HepG2 (cell line): ENCODE measurements around the gene TAPBP. TPM values are rescaled to one million over a fixed set of nuclear protein-coding genes. Genes with fewer than 3 reads are reported as not detected.

Experiments used
- ARNT ChIP-seq: fragments of 450-650 bp; IDR thresholded peaks from 2 replicates; pipeline ENCODE4 v1.6.1; 2017
- ATF2 ChIP-seq: sonication (generic); formaldehyde crosslinking; IDR thresholded peaks from 2 replicates; pipeline ENCODE4 v1.4.0; 2020; ENCODE audit warnings: missing genetic modification reagents
- CHD4 ChIP-seq: fragments of 200-600 bp; sonication (generic); IDR thresholded peaks from 2 replicates; pipeline ENCODE4 v1.7.0; 2017; ENCODE audit warnings: mild to moderate bottlenecking, low read length, borderline replicate concordance
- CREB1 ChIP-seq, 2 experiments: fragments of 450-650 bp in 1 of 2; IDR thresholded peaks; 2 replicates each; pipeline ENCODE4 v1.6.1; 2016 to 2017; ENCODE audit warnings: control low read depth in 1 of 2, mild to moderate bottlenecking in 1 of 2, missing compliant biosample characterization in 1 of 2, missing genetic modification characterization in 1 of 2
- FOXA3 ChIP-seq: IDR thresholded peaks from 2 replicates; pipeline ENCODE4 v1.6.1; 2016; ENCODE audit warnings: missing genetic modification reagents, missing compliant biosample characterization
- FOXO1 ChIP-seq: sonication (generic); formaldehyde crosslinking; IDR thresholded peaks from 2 replicates; pipeline ENCODE4 v1.4.0; 2020; ENCODE audit warnings: missing genetic modification reagents
- GRHL1 ChIP-seq: sonication (generic); formaldehyde crosslinking; conservative IDR thresholded peaks from 2 replicates; pipeline ENCODE4 v1.8.0; 2022; ENCODE audit warnings: missing genetic modification reagents
- IKZF1 ChIP-seq: fragments of 450-650 bp; IDR thresholded peaks from 2 replicates; pipeline ENCODE4 v1.7.1; 2016
- ISX ChIP-seq: sonication (generic); formaldehyde crosslinking; conservative IDR thresholded peaks from 2 replicates; pipeline ENCODE4 v1.5.0; 2020; ENCODE audit warnings: missing genetic modification reagents
- MXI1 ChIP-seq: IDR thresholded peaks from 3 replicates; pipeline ENCODE4 v1.6.1; 2012; ENCODE audit warnings: low read depth, low read length, inconsistent platforms, borderline replicate concordance
- NFIC ChIP-seq: IDR thresholded peaks from 2 replicates; pipeline ENCODE4 v1.6.1; 2012; ENCODE audit warnings: mild to moderate bottlenecking, low read length, inconsistent platforms
- PAWR ChIP-seq: sonication (generic); formaldehyde crosslinking; IDR thresholded peaks from 2 replicates; pipeline ENCODE4 v1.4.0; 2020; ENCODE audit warnings: missing genetic modification reagents, mild to moderate bottlenecking, borderline replicate concordance
- RBM22 ChIP-seq: fragments of 200-400 bp; formaldehyde crosslinking; optimal IDR thresholded peaks from 2 replicates; pipeline ENCODE3; 2017; ENCODE audit warnings: mild to moderate bottlenecking, low read length, moderate library complexity
- RERE ChIP-seq: IDR thresholded peaks from 2 replicates; pipeline ENCODE4 v1.6.1; 2016; ENCODE audit warnings: low read depth, missing genetic modification reagents, missing compliant biosample characterization
- SKI ChIP-seq: fragments of 450-650 bp; IDR thresholded peaks from one replicate; pipeline ENCODE4 v1.6.1; 2018; ENCODE audit warnings: mild to moderate bottlenecking; ENCODE audit not compliant: partially characterized antibody
- TEAD2 ChIP-seq: sonication (generic); formaldehyde crosslinking; IDR thresholded peaks from 2 replicates; pipeline ENCODE4 v1.9.0; 2021; ENCODE audit warnings: missing genetic modification reagents
- ZFP36L2 ChIP-seq: sonication (generic); formaldehyde crosslinking; IDR thresholded peaks from 2 replicates; pipeline ENCODE4 v1.4.0; 2020; ENCODE audit warnings: missing genetic modification reagents
- ZNF253 ChIP-seq: sonication (generic); formaldehyde crosslinking; IDR thresholded peaks from 2 replicates; pipeline ENCODE4 v1.8.0; 2022; ENCODE audit warnings: mild to moderate bottlenecking, missing genetic modification reagents, borderline replicate concordance
- ZNF496 ChIP-seq: sonication (generic); formaldehyde crosslinking; IDR thresholded peaks from 2 replicates; pipeline ENCODE4 v1.8.1; 2023; ENCODE audit warnings: mild to moderate bottlenecking, moderate library complexity, missing genetic modification reagents; ENCODE audit not compliant: insufficient replicate concordance
- ZNF543 ChIP-seq: sonication (generic); formaldehyde crosslinking; IDR thresholded peaks from 2 replicates; pipeline ENCODE4 v1.4.0; 2020; ENCODE audit warnings: mild to moderate bottlenecking, missing genetic modification reagents
- ZNF749 ChIP-seq: sonication (generic); formaldehyde crosslinking; IDR thresholded peaks from 2 replicates; pipeline ENCODE4 v1.8.0; 2022; ENCODE audit warnings: mild to moderate bottlenecking, missing genetic modification reagents, moderate library complexity, borderline replicate concordance
- ZNF83 ChIP-seq: sonication (generic); formaldehyde crosslinking; IDR thresholded peaks from 2 replicates; pipeline ENCODE4 v1.4.0; 2020; ENCODE audit warnings: missing genetic modification reagents, mild to moderate bottlenecking, borderline replicate concordance
- polyA plus RNA-seq, 8 experiments: library from polyadenylated mRNA; depleted of rRNA in 3 of 8; stranded (reverse) in 7 of 8; unstranded in 1 of 8; fragments of >200 nt; fragmentation: Illumina TruSeq in 4 of 8; extraction: Trizol in 4 of 8; gene quantifications; 2 replicates each; pipeline versions ENCODE4 v1.2.1 to v1.2.3, GENCODE V29; 2011 to 2016; ENCODE audit warnings: low read depth in 4 of 8, missing spikeins in 1 of 8, mixed read lengths in 1 of 8; ENCODE audit not compliant: insufficient read depth in 1 of 8
- total RNA-seq, 5 experiments: library from RNA; depleted of rRNA; stranded (reverse); fragments of >200 nt; fragmentation: Illumina TruSeq; extraction: Trizol; gene quantifications; 2 replicates each; pipeline ENCODE4 v1.2.3, GENCODE V29; 2016; ENCODE audit warnings: low read depth in 1 of 5

The TAPBP gene
- total and polyA plus RNA-seq, 2 of the 13 experiments (the other 11 are each of a cell fraction or from before 2014, with no cell fraction given) = 27.4 to 32.3 TPM

GRCh38 chr6:33288921-33289783, 24.7 kb downstream of the TAPBP start, which contains the start of the genes PFDN6 and WDR46 (continued):
- TF ChIP-seq RERE (CRISPR knock-in tag) (no peak), TEAD2 (CRISPR knock-in tag) (no peak), ATF2 (CRISPR knock-in tag) (no peak; the same call in 1 of the 2 replicates), NFIC (peak; percentile 82), MXI1 (peak; percentile 98), ZNF543 (CRISPR knock-in tag) (0 out of 2 replicates have a peak, but pooled peaks have one; percentile 18), ZNF253 (CRISPR knock-in tag) (no peak), IKZF1 (no peak), RBM22 (no peak), ZNF496 (no peak), CHD4 (no peak), CREB1 (IDR thresholded peaks at IDR 0.05) (0 out of 2 replicates have a peak, but pooled peaks have one; percentile 36), CREB1 (CRISPR knock-in tag; IDR thresholded peaks at IDR 0.05) (peak; percentile 92), ZFP36L2 (no peak), ARNT (no peak), GRHL1 (CRISPR knock-in tag) (no peak), SKI (no peak), FOXA3 (CRISPR knock-in tag) (peak; percentile 95), FOXO1 (CRISPR knock-in tag) (no peak), ZNF749 (CRISPR knock-in tag) (no peak), PAWR (CRISPR knock-in tag) (no peak), ISX (no peak), ZNF83 (CRISPR knock-in tag) (no peak)
